Lung (tissue), 13 donors: ENCODE results near the gene EIF4G1. TPM values are rescaled to one million over a fixed set of nuclear protein-coding genes. Genes with fewer than 3 reads are reported as not detected.

Source experiments
- ATAC-seq: fragments of 200-7000 bp; cut with Tn5 transposase; one replicate; pipeline ENCODE4 v1.9.1; 2020; ENCODE audit warnings: moderate number of reproducible peaks; ENCODE audit not compliant: insufficient read depth, low FRiP score
- DNase-seq, 3 donors: peaks; one replicate each; pipeline ENCODE4 v3.0.0-alpha.2; 2013 to 2017
- H3K27ac ChIP-seq, 2 donors: one replicate each; pipeline ENCODE4 v1.5.1; 2013; ENCODE audit warnings: mild to moderate bottlenecking in 2 of 2, moderate library complexity in 2 of 2, control low read depth in 1 of 2, inconsistent platforms in 1 of 2, low read depth in 1 of 2, low read length in 1 of 2
- H3K27me3 ChIP-seq, 3 donors: one replicate each; pipeline ENCODE4 v1.5.1; 2013; ENCODE audit warnings: low read length in 2 of 3; ENCODE audit not compliant: control insufficient read depth in 3 of 3, insufficient read depth in 3 of 3
- H3K36me3 ChIP-seq, 4 donors: one replicate each; pipeline ENCODE4 v1.5.1; 2013; ENCODE audit warnings: low read length in 4 of 4, mild to moderate bottlenecking in 1 of 4, moderate library complexity in 1 of 4; ENCODE audit not compliant: control insufficient read depth in 4 of 4, insufficient read depth in 4 of 4
- H3K4me1 ChIP-seq, 5 donors: one replicate each; pipeline ENCODE4 v1.5.1; 2013; ENCODE audit warnings: low read length in 5 of 5, mild to moderate bottlenecking in 2 of 5, moderate library complexity in 1 of 5; ENCODE audit not compliant: control insufficient read depth in 5 of 5, insufficient read depth in 5 of 5
- H3K4me3 ChIP-seq: one replicate; pipeline ENCODE4 v1.5.1; 2013; ENCODE audit warnings: mild to moderate bottlenecking, control low read depth, moderate library complexity
- H3K9ac ChIP-seq, 2 donors: one replicate each; pipeline ENCODE4 v1.5.1; 2013; ENCODE audit warnings: low read length in 2 of 2, control low read depth in 1 of 2; ENCODE audit not compliant: insufficient read depth in 1 of 2
- H3K9me3 ChIP-seq, 4 donors: one replicate each; pipeline ENCODE4 v1.5.1; 2013; ENCODE audit warnings: low read length in 3 of 4, mild to moderate bottlenecking in 1 of 4, moderate library complexity in 1 of 4; ENCODE audit not compliant: control insufficient read depth in 4 of 4, insufficient read depth in 3 of 4
- CTCF ChIP-seq: IDR thresholded peaks from 2 replicates; pipeline ENCODE4 v1.5.1; 2012; ENCODE audit warnings: mild to moderate bottlenecking; ENCODE audit errors: control extremely low read depth, extremely low read depth
- WGBS, 2 donors: extraction: QIAGEN DNeasy Blood & Tissue Kit; methylation state at CpG; one replicate each; pipeline ENCODE4 v1.1.7; 2013; 5-methylcytosine and 5-hydroxymethylcytosine counted together
- polyA plus RNA-seq, 2 donors: library from polyadenylated mRNA; stranded (reverse); fragments of 200-250 nt; gene quantifications; one replicate each; pipeline ENCODE4 v1.2.1, GENCODE V29; 2013
- small RNA-seq: library from RNA; depleted of rRNA; stranded (forward); fragments of <200 nt; gene quantifications from one replicate; pipeline ENCODE3, GENCODE V24; 2014; ENCODE audit warnings: low replicate concordance
- total RNA-seq, 2 donors: library from RNA; depleted of rRNA in 1 of 2; stranded (reverse); fragments of >200 nt in 1 of 2; gene quantifications; one replicate each; pipeline ENCODE4 v1.2.1, GENCODE V29; 2014 to 2021
- donor health status: control.
- donor health status: control.
- donor health status: Bipolar disorder and iron deficiency.
- donor health status: healthy.
- donor health status: DM: yes; HTN: yes; CAD: no.

Gene EIF4G1
- total and polyA plus RNA-seq, 4 donors, result 201 to 419 (median 226) TPM

- ATAC-seq, result no peak
- TF ChIP-seq CTCF, result no peak
- Histone ChIP-seq H3K4me3 (no peak overlapping the region), H3K9ac (no peak overlapping the region), H3K27ac (no peak overlapping the region), H3K36me3 (no peaks in the 10 kb centered on the region), H3K9me3 (peaks cover 0 to 6% (median 0%) of the 10 kb centered on the region in 4 donors), H3K27me3 (peaks cover 3 to 16% (median 5%) of the 10 kb centered on the region in 3 donors), H3K4me1 (peaks cover 0 to 18% (median 2%) of the 10 kb centered on the region in 5 donors)
- no peak for DNase-seq
- 81 to 84% methylated on average over 9 of the region's 9 CpGs for whole genome bisulfite sequencing, 2 donors
Measured at GRCh38 chr3:184384342-184384741, 69.9 kb downstream of the EIF4G1 start.

Small RNA genes lying within 50 kb of the gene (small RNA-seq; reads per million reads assigned to genes)
- 606 reads per million, percentile 99 among the genes with 10 or more reads in this experiment for gene SNORD66

Other genes starting within 250 kb of the EIF4G1 start
- not detected for gene HTR3E, start 217.5 kb upstream of the EIF4G1 start, total RNA-seq
- gene HTR3E, start 217.5 kb upstream of the EIF4G1 start, polyA plus RNA-seq, result not detected
- 10 to 100 TPM; 32.5 to 36.0 TPM for gene EIF2B5, start 179.2 kb upstream of the EIF4G1 start, total RNA-seq
- gene EIF2B5, start 179.2 kb upstream of the EIF4G1 start, polyA plus RNA-seq, result 10 to 100 TPM; 39.7 to 43.2 TPM
- gene DVL3, start 159.2 kb upstream of the EIF4G1 start, total RNA-seq, result 10 to 100 TPM; 51.8 to 73.5 TPM
- 10 to 100 TPM; 37.8 to 39.9 TPM for gene DVL3, start 159.2 kb upstream of the EIF4G1 start, polyA plus RNA-seq
- gene AP2M1, start 139.8 kb upstream of the EIF4G1 start, total RNA-seq, result 100 to 1,000 TPM; 173 to 333 TPM
- 100 to 1,000 TPM; 153 to 329 TPM for gene AP2M1, start 139.8 kb upstream of the EIF4G1 start, polyA plus RNA-seq
- 10 to 100 TPM; 44.7 to 81.8 TPM for gene ABCF3, start 128.4 kb upstream of the EIF4G1 start, total RNA-seq
- 10 to 100 TPM; 47.5 to 51.4 TPM for gene ABCF3, start 128.4 kb upstream of the EIF4G1 start, polyA plus RNA-seq
- 1 to 10 TPM; 1.6 to 1.7 TPM for gene VWA5B2, start 85.0 kb upstream of the EIF4G1 start, total RNA-seq
- gene VWA5B2, start 85.0 kb upstream of the EIF4G1 start, polyA plus RNA-seq, result under 1 TPM; 0.12 to 0.15 TPM
- 10 to 100 TPM; 24.7 to 54.8 TPM for gene ALG3, start 65.6 kb upstream of the EIF4G1 start, total RNA-seq
- 10 to 100 TPM; 32.2 to 68.0 TPM for gene ALG3, start 65.6 kb upstream of the EIF4G1 start, polyA plus RNA-seq
- 1 to 10 TPM; 2.3 to 4.6 TPM for gene EEF1AKMT4, start 64.9 kb upstream of the EIF4G1 start, total RNA-seq
- 10 to 100 TPM in 1 of 2 donors, 1 to 10 TPM in 1; 5.2 to 12.2 TPM for gene EEF1AKMT4, start 64.9 kb upstream of the EIF4G1 start, polyA plus RNA-seq
- under 1 TPM; 0.23 to 0.58 TPM for gene CAMK2N2, start 53.1 kb upstream of the EIF4G1 start, total RNA-seq
- gene CAMK2N2, start 53.1 kb upstream of the EIF4G1 start, polyA plus RNA-seq, result under 1 TPM; 0.03 to 0.12 TPM
- under 1 TPM in 1 of 2 donors, not detected in 1; 0.15 TPM for gene ECE2, start 38.6 kb upstream of the EIF4G1 start, total RNA-seq
- not detected for gene ECE2, start 38.6 kb upstream of the EIF4G1 start, polyA plus RNA-seq
- 100 to 1,000 TPM; 119 to 214 TPM for gene PSMD2, start 15.4 kb upstream of the EIF4G1 start, total RNA-seq
- 100 to 1,000 TPM in 1 of 2 donors, 10 to 100 TPM in 1; 78.7 to 222 TPM for gene PSMD2, start 15.4 kb upstream of the EIF4G1 start, polyA plus RNA-seq
- 10 to 100 TPM; 15.8 to 21.4 TPM for gene FAM131A, start 23.0 kb downstream of the EIF4G1 start, total RNA-seq
- gene FAM131A, start 23.0 kb downstream of the EIF4G1 start, polyA plus RNA-seq, result 10 to 100 TPM; 12.9 to 15.5 TPM
- 1 to 10 TPM; 5.7 to 8.7 TPM for gene CLCN2, start 47.0 kb downstream of the EIF4G1 start, total RNA-seq
- gene CLCN2, start 47.0 kb downstream of the EIF4G1 start, polyA plus RNA-seq, result 1 to 10 TPM; 2.7 to 5.0 TPM
- gene POLR2H, start 47.1 kb downstream of the EIF4G1 start, total RNA-seq, result 10 to 100 TPM; 46.4 to 71.7 TPM
- 100 to 1,000 TPM in 1 of 2 donors, 10 to 100 TPM in 1; 93.2 to 139 TPM for gene POLR2H, start 47.1 kb downstream of the EIF4G1 start, polyA plus RNA-seq
- under 1 TPM; 0.17 to 0.31 TPM for gene THPO, start 63.6 kb downstream of the EIF4G1 start, total RNA-seq
- gene THPO, start 63.6 kb downstream of the EIF4G1 start, polyA plus RNA-seq, result under 1 TPM; 0.18 to 0.22 TPM
- gene CHRD, start 65.4 kb downstream of the EIF4G1 start, total RNA-seq, result 10 to 100 TPM in 1 of 2 donors, 1 to 10 TPM in 1; 6.7 to 16.7 TPM
- gene CHRD, start 65.4 kb downstream of the EIF4G1 start, polyA plus RNA-seq, result 1 to 10 TPM; 4.2 to 4.9 TPM
- 10 to 100 TPM; 10.7 to 20.5 TPM for gene EPHB3, start 247.2 kb downstream of the EIF4G1 start, total RNA-seq
- gene EPHB3, start 247.2 kb downstream of the EIF4G1 start, polyA plus RNA-seq, result 1 to 10 TPM; 3.1 to 4.7 TPM